Skin of body (tissue), 2 donors: ENCODE data around the gene RCVRN. TPM values are rescaled to one million over a fixed set of nuclear protein-coding genes. Genes with fewer than 3 reads are reported as not detected.
A peak's percentile ranks its signal among the peaks of the same experiment; 100 is the strongest.

Source experiments
- DNase-seq: peaks from one replicate; lab custom pipeline; 2025; lab: John Stamatoyannopoulos, UW
- total RNA-seq: library from RNA; depleted of rRNA; stranded (reverse); fragments of >200 nt; gene quantifications from one replicate; pipeline ENCODE4 v1.2.3, GENCODE V29; 2014

Gene RCVRN
- 0.10 TPM for total RNA-seq

- no peak for DNase-seq
Observed at GRCh38 chr17:9905078-9905415, at the start of gene RCVRN. Gene RCVRN, minus strand, starts transcription at chr17:9905271. Its CDS starts 91 bp downstream, at chr17:9905180.

- peak; percentile 66 for DNase-seq
Observed at GRCh38 chr17:9953492-9953891, 48.4 kb upstream of the RCVRN start.

GRCh38 chr17:9951803-9952202 lies 46.7 kb upstream of the RCVRN start:
- no peak for DNase-seq

- DNase-seq = no peak
Observed at GRCh38 chr17:9948928-9949327, 43.9 kb upstream of the RCVRN start.

- DNase-seq = no peak
Observed at GRCh38 chr17:9944704-9945103, 39.6 kb upstream of the RCVRN start.

GRCh38 chr17:9943343-9943742 lies 38.3 kb upstream of the RCVRN start:
- no peak for DNase-seq

GRCh38 chr17:9942885-9943284 lies 37.8 kb upstream of the RCVRN start:
- no peak for DNase-seq

- no peak for DNase-seq
Observed at GRCh38 chr17:9941305-9941704, 36.2 kb upstream of the RCVRN start.

GRCh38 chr17:9940841-9941240 lies 35.8 kb upstream of the RCVRN start:
- no peak for DNase-seq

GRCh38 chr17:9938764-9939163 lies 33.7 kb upstream of the RCVRN start:
- DNase-seq = no peak

GRCh38 chr17:9937901-9938300 lies 32.8 kb upstream of the RCVRN start:
- DNase-seq = no peak

- peak; percentile 72 for DNase-seq
Observed at GRCh38 chr17:9937241-9937761, 32.2 kb upstream of the RCVRN start.

- DNase-seq = no peak
Observed at GRCh38 chr17:9936095-9936494, 31.0 kb upstream of the RCVRN start.

GRCh38 chr17:9935408-9935807 lies 30.3 kb upstream of the RCVRN start:
- DNase-seq = no peak

- no peak for DNase-seq
Observed at GRCh38 chr17:9934331-9934730, 29.3 kb upstream of the RCVRN start.

- DNase-seq = no peak
Observed at GRCh38 chr17:9932491-9932890, 27.4 kb upstream of the RCVRN start.

GRCh38 chr17:9931144-9931741 lies 26.2 kb upstream of the RCVRN start:
- DNase-seq = peak; percentile 65

GRCh38 chr17:9929871-9930270 lies 24.8 kb upstream of the RCVRN start:
- no peak for DNase-seq

GRCh38 chr17:9928601-9929333 lies 23.7 kb upstream of the RCVRN start:
- DNase-seq = peak; percentile 77

- no peak for DNase-seq
Observed at GRCh38 chr17:9926150-9926804, 21.2 kb upstream of the RCVRN start.

GRCh38 chr17:9925457-9925856 lies 20.4 kb upstream of the RCVRN start:
- no peak for DNase-seq

GRCh38 chr17:9924735-9925191 lies 19.7 kb upstream of the RCVRN start:
- peak; percentile 81 for DNase-seq
